Cortex of kidney (tissue), 1 donor: Measurements from ENCODE around the gene CNGA3.

Experiments
- DNase-seq: peaks from one replicate; lab custom pipeline; 2025; lab: John Stamatoyannopoulos, UW

Gene CNGA3

DNA sequence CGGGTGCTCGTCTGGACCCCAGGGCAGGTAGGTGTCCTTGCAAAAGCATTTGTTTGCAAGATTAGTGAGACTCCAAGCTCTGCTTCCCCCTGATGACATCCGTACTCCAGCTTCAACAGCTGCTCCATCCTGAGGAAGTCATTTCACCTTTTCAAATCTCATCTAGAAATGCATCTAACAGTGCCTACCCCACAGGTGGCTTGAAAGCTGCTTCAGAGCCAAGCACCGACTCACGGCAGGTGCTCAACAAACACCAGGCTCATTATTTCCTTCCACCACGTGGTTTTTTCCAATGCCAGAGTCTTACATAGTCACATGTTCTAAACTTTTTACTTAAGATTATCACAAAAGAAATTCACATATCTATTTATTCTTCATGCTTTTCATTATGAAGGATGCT lies 31.9 kb downstream of the CNGA3 start:
- no peak for DNase-seq

DNA sequence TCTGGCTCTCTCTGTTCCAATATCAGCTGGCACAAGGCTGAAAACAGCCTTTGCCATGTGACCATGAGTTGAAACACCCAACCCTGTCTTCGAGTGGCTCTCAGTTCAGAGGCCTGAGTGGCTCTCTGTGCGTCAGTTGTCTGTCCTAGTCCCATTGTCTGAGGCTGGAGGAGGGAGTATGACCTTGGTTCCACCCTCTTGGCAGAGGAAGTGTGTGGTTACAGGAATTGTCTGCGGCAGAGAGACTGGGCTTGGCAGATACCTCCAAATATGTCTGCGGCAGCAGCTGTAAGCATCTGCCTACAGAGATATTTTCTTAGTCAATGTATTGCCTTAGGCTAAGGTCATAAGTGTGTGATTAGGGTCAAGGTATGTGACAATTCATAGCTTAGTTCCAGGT lies 32.6 kb downstream of the CNGA3 start:
- no peak for DNase-seq

DNA sequence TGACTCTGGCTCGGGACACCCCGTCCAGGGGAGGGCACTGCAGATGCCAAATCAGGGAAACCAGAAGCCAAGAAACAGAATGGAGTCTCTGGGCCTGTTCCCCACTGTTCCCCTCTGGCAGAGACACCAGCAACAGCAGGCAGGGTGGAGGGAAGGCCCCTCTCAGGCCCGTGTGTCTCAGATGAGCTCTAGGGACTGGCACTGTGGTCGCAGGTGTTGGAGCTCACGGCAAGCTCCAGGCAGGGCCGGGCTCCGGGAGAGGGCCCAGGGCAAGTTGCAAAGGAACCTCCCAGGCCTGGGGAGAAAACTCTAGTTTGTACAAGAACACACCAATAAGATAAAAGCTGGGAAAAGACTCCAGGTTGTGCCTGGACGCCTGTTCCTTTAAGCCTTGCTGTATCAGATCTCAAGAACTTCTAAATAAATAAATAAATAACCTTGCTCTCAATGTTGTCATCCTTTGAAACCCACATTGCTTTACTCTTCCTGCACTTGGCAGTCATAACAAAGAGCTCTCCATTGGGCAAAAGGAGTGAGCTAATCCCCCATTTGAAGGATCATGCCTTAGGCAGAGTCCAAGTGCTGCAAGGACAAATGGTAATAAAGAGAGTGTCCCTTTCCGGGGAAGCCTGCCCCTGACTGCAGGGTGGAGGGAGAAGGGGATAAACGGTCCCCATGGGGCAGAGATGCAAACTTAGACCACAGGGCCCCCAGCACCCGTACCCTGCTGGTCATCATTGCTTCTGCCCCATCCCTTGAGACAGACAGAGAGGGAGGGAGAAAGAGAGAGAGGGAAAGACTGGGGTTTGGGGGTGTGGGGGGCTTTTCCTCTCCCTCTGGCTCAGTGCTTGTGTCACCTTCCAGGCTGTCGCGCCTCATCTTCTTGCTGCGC lies 33.3 kb downstream of the CNGA3 start:
- DNase-seq: no peak

DNA sequence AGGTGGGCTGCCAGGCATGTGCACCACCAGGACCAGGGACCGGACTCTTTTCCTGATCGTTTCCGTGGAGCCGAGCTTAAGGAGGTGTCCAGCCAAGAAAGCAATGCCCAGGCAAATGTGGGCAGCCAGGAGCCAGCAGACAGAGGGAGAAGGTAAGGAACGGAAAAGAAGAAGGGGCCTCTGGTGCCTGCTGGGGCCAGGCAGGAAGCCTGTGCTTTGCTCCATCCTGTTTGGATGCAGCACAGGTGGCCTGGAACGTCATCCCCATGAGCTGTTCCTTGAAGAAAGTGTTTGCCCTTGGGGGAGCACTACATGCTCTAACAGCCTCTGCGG lies 33.9 kb downstream of the CNGA3 start:
- no peak for DNase-seq

DNA sequence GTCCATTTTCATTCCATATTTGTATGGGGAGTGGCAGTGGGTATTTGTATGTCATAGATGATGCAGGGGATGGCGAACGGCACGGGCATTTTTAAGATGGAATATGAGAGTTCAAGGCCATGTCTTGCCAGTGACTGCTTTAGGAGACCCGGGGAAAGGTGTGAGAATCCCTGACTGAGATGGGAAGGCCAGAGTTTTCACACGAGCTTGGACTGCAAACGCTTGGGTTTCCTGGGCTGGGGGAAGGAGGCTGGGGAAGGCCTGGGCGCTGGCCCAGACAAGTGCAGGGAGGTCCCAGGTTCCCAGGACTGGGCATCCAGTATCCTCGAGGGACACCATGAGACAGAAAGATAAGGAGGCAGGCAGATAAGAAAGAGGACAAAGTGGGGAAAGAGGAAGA lies 35.2 kb downstream of the CNGA3 start:
- no peak for DNase-seq

DNA sequence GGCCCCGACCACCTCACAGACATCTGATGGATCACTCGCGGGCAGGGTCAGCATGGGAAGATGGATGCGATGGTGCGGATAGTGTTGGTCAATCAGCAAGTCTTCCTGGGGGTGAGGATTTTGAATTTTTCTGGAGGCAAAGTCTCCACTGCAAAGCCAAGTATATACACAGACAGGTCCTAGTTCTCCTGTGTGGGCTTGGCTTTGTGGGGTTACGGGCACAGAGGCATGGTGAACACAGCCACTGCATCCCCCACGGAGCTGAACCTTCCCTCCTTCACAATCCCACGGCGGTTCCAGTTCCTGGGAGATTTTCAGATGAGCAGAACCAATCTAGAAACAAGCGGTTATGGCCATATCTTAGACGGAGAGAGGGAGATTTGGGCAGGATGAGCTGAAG lies 35.8 kb downstream of the CNGA3 start:
- DNase-seq: no peak

DNA sequence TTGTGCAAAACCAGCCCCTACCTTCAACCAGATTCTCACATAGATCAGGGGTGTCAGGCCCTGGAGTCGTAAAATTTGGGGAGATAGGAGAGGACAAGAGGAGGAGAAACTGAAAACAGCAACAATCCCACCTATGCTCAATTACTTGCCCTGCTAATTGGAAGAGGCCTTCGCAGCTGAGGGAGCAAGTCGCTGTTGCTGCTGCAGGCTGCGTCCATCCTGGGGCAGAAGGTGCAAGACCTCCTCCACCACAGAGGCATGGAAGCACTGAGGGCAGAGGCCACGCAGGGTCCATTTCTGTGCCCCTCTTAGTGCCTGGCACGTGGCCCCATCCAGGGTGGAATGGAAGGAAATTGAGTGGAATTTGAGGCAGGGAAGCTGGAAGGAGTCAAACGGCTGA lies 36.5 kb downstream of the CNGA3 start:
- DNase-seq: no peak

DNA sequence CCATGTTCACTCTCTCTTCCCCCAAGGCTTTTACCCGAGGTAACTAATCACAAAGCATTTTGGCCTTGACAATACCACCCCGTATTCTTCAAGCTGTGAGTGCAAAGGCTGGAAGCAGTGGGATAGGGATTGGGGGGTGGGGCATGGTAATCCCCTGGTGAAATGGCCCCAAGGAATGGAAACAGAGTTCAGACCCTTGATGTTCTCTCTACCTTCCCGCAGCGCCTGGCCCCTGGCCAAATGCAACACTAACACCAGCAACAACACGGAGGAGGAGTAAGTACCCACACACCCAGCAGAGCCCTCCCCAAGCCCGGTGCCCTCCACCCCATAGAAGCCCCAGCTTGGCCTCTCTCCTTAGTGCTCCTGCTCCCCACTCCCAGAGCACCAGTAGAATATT lies 36.9 kb downstream of the CNGA3 start:
- no peak for DNase-seq

DNA sequence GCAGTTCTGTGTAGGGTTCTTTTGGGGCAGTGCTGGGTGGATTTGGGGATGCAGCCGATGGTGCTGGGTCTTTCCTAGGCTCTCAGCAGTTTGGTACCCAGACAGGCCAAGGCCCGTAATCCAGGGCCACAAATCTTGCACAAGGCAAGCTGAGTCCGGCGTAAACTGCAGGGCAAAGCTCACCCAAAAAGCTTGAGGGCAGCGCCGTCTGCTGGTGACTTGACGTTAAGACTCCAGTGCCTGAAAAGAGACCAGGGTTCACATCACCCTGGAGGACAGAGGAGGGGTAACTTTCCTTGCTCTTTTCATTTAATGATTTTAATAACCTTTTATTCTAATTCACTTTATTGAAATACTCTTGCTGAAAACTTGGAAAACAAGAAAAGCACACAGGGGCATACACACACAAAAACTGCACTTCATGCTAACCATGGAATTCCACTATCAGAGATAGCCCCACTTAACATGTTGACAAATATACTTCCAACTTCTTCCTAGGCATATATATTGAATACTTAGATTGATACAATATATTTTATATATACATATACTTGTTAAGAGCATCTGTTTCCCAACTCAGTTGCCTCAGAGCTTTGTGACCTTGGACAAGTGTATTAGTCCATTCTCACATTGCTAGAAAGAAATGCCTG lies 38.9 kb downstream of the CNGA3 start:
- no peak for DNase-seq

DNA sequence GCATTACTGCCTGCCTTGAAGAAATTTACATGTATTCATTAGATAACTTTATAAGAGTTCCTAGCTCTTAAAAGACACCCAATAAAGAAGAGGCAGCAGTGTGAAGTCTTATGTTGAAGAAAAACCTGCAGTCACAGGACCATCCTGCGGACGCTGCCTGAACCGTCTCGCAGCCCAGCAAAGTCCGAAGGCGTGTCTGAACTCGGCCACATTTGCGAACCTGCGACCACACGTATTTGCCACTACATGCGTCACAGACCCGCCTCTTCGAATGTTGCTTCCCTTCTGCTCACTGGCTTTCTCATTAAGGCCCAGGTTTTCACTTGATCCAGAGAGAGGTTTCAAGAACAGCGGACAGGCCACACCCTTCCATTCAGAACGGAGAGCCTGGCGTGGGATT lies 41.2 kb downstream of the CNGA3 start:
- DNase-seq: no peak

DNA sequence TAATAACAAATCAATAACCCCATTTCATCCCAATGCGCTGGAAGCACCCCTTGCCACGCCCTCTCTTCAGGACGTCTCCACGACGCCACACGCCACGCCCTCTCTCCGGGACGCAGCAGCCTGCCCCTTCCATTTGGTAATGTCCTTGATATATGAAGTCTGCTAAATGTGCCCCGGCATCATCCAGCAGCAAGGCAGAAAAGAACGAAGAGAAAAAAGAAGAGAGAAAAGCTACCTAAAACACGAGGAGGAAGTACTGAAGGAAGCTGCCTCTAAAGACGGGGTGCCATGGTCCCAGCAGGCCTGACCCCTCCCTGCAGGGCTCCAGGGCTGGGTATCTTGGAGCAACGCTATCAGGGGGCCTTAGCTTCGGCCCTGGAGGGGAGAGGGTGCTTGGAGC lies 41.8 kb downstream of the CNGA3 start:
- no peak for DNase-seq

DNA sequence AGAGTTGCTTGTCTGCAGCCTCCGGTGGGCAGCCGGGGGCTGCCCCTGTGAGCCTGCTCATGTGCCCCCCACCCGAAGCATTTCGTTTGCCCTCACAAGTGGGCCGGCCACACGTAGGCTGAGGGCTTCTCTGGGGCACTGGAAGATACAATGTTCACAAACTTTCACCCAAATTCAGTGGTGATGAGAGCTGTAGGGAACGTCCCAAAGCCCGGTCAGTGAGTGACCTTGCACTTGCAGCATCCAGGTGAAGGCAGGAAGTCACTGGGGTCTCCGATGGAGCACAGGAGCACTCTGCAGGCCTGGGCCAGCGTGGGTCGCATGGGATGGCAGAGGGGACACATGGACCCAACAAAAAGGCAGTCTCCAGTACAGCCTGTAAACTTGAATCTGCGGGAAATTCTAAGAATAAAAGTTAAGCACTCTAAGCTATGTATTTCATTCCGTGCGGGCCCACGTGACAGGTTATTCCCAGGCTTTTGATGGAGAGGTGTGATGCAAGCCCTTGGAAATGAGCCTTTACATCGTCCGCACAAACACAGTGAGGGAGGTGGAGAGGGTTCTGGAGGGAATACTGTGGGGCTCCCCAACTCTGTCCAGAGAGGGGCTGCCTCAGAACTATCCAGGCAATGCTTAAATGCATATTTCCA lies 42.5 kb downstream of the CNGA3 start:
- no peak for DNase-seq

DNA sequence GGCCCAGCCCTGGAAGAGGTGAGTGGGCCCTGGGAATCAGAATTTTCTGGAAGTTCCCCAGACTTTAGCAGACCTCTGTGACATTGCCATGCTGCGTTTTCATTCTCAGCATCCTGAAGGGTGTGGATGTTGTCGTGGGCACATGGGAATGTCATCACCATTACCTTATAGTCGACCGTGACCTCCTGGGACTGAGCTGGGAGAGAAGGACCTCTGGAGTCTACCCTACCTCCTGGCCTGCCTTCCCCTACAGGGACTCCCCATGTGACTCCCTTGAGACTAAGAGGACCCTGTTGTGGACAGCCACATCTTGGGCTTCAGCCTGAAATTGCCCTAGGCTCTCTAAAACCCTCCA lies 43.0 kb downstream of the CNGA3 start:
- DNase-seq: no peak

DNA sequence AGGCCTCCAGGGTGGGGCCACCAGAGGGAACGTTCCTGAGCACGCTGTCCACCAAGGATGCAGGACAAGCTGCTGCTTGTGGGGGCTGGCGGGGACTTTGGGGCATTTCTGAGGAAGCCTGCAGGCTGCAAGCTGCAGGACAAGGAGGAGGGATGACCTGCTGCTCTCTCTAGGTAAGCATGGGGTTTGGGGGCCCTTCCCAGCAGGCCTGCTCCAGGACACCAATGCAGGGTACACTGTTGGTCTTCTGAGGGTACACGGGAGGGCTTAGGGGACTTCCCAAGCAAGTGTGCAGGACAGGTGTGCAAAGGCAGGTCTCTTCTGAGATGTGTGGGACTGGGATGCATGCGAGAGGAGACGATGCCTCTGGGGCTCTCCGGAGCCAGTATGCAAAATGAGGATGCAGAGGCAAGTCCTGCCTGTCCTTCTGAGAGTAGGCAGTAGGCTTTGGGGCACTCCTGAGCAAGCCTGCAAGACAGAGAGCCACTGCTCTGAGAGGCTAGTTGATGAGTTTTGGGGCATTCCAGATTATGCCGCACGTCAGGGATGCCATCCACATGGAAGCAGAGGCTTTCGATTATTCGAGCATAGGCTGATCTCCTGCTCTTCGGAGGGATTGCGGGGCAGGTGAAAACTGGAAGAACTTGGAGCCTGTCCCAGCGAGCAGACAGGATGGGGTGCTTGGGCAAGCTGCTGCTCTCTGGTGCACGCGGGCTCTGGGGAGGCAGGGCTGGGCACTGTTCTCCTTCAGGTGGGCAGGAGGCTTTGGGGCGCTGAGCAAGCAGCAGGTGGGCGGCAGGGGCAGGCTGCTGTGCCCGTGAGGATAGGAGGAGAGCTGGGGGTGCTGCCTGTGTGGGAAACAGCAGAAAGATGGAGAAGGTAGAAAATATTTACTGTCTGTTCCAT lies 44.6 kb downstream of the CNGA3 start:
- no peak for DNase-seq

DNA sequence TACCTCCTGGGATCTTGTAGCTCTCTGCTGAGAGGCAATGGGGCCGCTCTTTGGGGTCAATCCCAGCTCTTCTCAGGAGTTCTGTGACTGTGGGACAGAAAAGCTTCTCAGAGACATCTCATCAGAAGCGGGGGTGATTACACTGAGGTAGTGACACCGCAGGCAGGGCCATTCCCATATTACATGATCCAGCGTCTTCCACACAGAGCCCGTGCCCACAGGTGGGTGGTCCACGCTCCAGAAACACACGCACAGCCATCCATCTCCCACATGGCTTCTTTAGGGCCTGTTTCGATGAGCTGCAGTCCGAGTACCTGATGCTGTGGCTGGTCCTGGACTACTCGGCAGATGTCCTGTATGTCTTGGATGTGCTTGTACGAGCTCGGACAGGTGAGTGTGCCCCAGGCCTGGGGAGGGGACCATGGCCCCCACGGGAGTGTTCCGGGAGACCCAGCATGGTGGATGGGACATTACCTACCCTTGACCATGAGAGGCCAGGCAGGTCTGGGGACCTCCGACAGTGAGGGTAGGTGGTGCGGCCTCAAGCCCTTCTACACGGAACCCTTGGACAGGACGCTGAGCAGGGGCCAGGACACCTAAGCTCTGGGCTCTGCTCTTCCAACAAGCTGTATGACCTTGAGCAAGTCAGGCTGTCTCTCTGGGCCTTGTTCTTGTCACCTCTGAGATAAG lies 45.5 kb downstream of the CNGA3 start:
- DNase-seq: no peak

DNA sequence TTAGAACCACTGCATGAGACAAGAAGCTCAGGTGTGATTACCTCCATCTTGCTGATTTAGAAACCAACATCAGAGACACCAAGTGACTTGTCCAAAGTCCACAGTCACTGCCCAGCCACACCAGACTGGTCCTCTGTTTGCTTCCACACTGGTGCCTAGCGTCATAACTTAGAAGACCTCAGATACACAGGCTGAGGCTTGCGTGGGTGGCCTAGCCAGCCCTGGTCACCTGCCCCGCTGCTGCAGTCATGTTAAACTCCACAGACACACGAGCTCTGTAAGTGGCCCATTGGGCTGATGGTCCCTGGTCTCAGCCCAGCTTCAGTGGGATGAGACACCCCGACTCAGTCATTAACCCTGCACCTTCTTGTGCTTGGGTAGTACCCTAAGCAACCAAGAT lies 47.1 kb downstream of the CNGA3 start:
- no peak for DNase-seq

DNA sequence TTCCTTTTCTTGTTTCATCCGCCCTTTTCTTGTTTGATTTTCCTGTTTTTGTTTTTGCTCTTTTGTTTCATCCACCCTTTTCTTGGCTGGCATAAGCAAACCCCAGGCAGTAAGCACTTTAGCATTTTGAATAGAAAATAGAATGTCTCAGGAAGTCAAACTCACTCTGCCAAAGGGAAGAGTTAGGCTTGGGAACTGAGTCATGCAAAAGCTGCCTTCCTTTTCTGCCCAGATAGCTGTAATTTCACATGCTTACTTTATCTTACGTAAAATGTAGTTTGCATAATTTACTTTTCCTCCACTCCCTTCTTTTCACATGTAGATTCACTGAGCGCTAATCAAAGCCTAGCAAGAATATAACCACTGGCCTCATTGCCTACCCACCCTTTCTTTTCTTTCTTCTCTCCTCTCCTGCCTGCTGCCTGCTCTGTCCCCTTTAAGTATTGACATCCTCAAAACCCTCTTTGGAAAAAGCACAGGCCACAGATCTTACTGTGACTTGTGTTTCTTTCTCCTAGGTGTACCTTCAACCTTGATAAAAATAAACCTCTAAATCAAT lies 48.4 kb downstream of the CNGA3 start:
- no peak for DNase-seq

DNA sequence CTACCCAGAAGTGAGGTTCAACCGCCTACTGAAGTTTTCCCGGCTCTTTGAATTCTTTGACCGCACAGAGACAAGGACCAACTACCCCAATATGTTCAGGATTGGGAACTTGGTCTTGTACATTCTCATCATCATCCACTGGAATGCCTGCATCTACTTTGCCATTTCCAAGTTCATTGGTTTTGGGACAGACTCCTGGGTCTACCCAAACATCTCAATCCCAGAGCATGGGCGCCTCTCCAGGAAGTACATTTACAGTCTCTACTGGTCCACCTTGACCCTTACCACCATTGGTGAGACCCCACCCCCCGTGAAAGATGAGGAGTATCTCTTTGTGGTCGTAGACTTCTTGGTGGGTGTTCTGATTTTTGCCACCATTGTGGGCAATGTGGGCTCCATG lies 49.7 kb downstream of the CNGA3 start:
- DNase-seq: no peak

DNA sequence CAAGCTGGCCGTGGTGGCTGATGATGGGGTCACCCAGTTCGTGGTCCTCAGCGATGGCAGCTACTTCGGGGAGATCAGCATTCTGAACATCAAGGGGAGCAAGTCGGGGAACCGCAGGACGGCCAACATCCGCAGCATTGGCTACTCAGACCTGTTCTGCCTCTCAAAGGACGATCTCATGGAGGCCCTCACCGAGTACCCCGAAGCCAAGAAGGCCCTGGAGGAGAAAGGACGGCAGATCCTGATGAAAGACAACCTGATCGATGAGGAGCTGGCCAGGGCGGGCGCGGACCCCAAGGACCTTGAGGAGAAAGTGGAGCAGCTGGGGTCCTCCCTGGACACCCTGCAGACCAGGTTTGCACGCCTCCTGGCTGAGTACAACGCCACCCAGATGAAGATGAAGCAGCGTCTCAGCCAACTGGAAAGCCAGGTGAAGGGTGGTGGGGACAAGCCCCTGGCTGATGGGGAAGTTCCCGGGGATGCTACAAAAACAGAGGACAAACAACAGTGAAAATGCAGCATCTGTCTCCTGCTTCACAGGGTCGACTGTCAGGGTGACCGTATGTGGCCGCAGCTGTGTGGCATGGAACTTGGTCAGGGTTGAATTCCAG lies 50.6 kb downstream of the CNGA3 start:
- DNase-seq: no peak

DNA sequence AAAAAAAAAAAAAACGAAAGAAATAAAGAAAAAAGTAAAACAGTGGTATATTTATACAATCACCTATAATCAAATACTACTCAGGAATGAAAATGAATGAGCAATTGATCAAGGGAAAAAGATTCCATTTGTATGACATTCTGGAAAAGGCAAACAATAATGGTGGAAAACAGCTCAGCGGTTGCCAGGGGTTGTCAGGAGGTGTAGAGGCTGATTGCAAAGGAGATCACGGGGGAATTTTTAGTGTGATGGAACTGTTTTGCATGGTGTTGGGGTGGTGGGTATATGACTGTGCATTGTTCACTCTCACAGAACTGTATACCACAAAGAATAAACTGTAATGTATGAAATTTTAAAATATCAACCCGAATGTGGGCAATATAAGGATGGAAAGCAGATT lies 52.9 kb downstream of the CNGA3 start:
- DNase-seq: no peak

DNA sequence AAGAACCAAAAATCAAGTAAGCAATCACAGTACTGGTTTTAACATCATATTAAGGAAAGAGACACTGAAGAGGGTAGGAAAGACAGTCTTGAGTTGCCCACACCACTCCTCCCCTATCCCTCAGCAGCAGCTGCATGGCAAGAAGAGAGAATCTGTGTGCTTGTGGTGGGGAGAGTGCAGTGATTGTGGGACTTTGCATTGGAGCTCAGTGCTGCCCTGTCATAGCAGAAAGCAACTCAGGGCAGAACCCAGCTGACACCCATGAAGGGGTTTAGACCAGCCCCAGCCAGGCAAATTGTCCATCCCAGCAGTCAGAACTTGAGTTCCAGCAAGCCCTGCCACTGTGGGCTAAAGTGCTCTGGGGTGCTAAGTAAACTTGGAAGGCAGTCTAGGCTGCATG lies 57.6 kb downstream of the CNGA3 start:
- DNase-seq: no peak
